Uterus (tissue), 2 donors: ENCODE data around the gene AP3B1.

Experiments used
- CTCF ChIP-seq, 4 experiments: fragments of 200-600 bp in 2 of 4; fragments of 450-650 bp in 2 of 4; sonication (generic) in 2 of 4; IDR thresholded peaks; one replicate each; pipeline ENCODE4 v1.5.1; 2016 to 2019; ENCODE audit warnings: antibody characterized with exemption in 4 of 4, mild to moderate bottlenecking in 2 of 4, moderate library complexity in 1 of 4
- POLR2A ChIP-seq, 2 donors: fragments of 450-650 bp; IDR thresholded peaks; one replicate each; pipeline ENCODE4 v1.6.1; 2016; ENCODE audit warnings: antibody characterized with exemption in 2 of 2, mild to moderate bottlenecking in 1 of 2, moderate library complexity in 1 of 2

GRCh38 chr5:78006449-78006848 is 288.0 kb downstream of the AP3B1 start:
- no peak for TF ChIP-seq CTCF (IDR thresholded peaks at IDR 0.05)
- no peak for TF ChIP-seq POLR2A (IDR thresholded peaks at IDR 0.05)
